Peyer's patch (tissue), 4 donors: ENCODE data around the gene JAK3.

ENCODE experiments used
- POLR2A ChIP-seq, 2 donors: fragments of 450-650 bp; IDR thresholded peaks; one replicate each; pipeline ENCODE4 v1.5.1; 2017; ENCODE audit warnings: antibody characterized with exemption in 2 of 2, mild to moderate bottlenecking in 2 of 2, moderate library complexity in 2 of 2
- TF ChIP-seq, protein P1 (sequence below), 6 experiments: fragments of 450-650 bp in 4 of 6; fragments of 200-600 bp in 2 of 6; sonication (generic) in 1 of 6; IDR thresholded peaks; one replicate each; pipeline ENCODE4 v1.5.1; 2017 to 2019; ENCODE audit warnings: antibody characterized with exemption in 6 of 6, mild to moderate bottlenecking in 3 of 6, moderate library complexity in 1 of 6

DNA sequence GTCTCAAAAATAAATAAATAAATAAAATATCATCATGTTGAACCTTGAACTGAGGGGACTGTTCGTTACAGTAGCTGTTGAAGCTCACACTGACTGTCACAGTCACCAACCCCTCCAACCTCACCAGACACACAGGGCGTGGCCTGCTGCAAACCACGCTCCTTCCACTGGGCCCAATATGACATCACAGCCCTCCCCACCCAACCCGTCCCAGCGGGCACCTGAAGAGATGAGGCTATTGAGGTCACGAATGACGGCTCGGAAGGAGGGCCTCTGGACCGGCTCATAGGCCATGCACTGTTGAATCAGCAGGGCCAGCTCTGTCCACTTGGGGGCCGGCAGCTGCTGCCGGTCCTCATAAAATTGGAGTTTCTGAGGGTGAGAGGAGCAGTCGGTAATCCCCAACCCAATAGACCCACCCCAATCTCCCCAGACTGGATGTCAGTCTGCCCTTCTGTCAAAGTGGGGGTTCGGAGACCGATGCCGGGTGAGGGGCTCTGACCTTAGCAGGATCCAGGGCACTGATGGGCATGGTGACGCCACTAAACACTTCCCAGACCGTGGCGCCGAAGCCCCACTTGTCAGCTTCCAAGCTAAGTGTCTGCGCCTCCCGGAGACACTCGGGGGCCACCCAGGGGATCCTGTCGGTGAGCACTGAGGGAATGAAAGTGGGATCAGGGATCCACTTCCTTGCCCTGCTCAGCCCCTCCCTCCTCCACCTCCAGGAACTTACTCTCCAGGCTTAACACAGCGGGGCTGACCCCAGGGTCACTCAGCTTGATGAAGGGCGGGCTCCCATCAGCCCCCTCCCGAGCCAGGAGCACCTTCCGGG, 13.2 kb downstream of the JAK3 start:
- TF ChIP-seq, protein P1, sequence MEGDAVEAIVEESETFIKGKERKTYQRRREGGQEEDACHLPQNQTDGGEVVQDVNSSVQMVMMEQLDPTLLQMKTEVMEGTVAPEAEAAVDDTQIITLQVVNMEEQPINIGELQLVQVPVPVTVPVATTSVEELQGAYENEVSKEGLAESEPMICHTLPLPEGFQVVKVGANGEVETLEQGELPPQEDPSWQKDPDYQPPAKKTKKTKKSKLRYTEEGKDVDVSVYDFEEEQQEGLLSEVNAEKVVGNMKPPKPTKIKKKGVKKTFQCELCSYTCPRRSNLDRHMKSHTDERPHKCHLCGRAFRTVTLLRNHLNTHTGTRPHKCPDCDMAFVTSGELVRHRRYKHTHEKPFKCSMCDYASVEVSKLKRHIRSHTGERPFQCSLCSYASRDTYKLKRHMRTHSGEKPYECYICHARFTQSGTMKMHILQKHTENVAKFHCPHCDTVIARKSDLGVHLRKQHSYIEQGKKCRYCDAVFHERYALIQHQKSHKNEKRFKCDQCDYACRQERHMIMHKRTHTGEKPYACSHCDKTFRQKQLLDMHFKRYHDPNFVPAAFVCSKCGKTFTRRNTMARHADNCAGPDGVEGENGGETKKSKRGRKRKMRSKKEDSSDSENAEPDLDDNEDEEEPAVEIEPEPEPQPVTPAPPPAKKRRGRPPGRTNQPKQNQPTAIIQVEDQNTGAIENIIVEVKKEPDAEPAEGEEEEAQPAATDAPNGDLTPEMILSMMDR (IDR thresholded peaks at IDR 0.05): no peak
- TF ChIP-seq POLR2A (IDR thresholded peaks at IDR 0.05): no peak
